ENCODE results near the gene PGLYRP2.
"Not testable (repeated sequence)": the region's sequence is repeated elsewhere in the genome, so short reads cannot be mapped to it uniquely, and the experiment has no call there.

The PGLYRP2 gene

GRCh38 chr19:15487038-15487437 is 7.7 kb upstream of the PGLYRP2 start:
- DNase-seq (ENCODE audit: low read depth in 2 of 2) = no peak

- not testable (repeated sequence) for DNase-seq (ENCODE audit: low read depth in 2 of 2)
Observed at GRCh38 chr19:15485768-15486167, 6.5 kb upstream of the PGLYRP2 start.

GRCh38 chr19:15480996-15481395 is 1.7 kb upstream of the PGLYRP2 start:
- not testable (repeated sequence) for DNase-seq (ENCODE audit: low read depth in 2 of 2)

- DNase-seq (ENCODE audit: low read depth in 2 of 2) = no peak
Observed at GRCh38 chr19:15476325-15476724, 3.0 kb downstream of the PGLYRP2 start.

GRCh38 chr19:15475611-15476010 is 3.7 kb downstream of the PGLYRP2 start:
- no peak for DNase-seq (ENCODE audit: low read depth in 2 of 2)

GRCh38 chr19:15475169-15475568 is 4.1 kb downstream of the PGLYRP2 start:
- DNase-seq (ENCODE audit: low read depth in 2 of 2) = no peak

GRCh38 chr19:15473821-15474220 is 5.5 kb downstream of the PGLYRP2 start:
- DNase-seq (ENCODE audit: low read depth in 2 of 2) = not testable (repeated sequence)

GRCh38 chr19:15471639-15472101 is 7.6 kb downstream of the PGLYRP2 start:
- DNase-seq (ENCODE audit: low read depth in 2 of 2) = no peak

GRCh38 chr19:15469513-15470297 is 9.6 kb downstream of the PGLYRP2 start:
- DNase-seq (ENCODE audit: low read depth in 2 of 2) = no peak

GRCh38 chr19:15468675-15469512 is 10.4 kb downstream of the PGLYRP2 start:
- DNase-seq (ENCODE audit: low read depth in 2 of 2) = no peak

- DNase-seq (ENCODE audit: low read depth in 2 of 2) = no peak
Observed at GRCh38 chr19:15467734-15468214, 11.5 kb downstream of the PGLYRP2 start.

- DNase-seq (ENCODE audit: low read depth in 2 of 2) = peak in 1 of 2 donors; percentile 62
Observed at GRCh38 chr19:15466851-15467733, 12.2 kb downstream of the PGLYRP2 start.

GRCh38 chr19:15464394-15465385 is 14.6 kb downstream of the PGLYRP2 start, which contains the start of gene RASAL3:
Gene RASAL3, minus strand, starts transcription at chr19:15464544. Its CDS starts 186 bp downstream, at chr19:15464358.
- DNase-seq (ENCODE audit: low read depth in 2 of 2) = peak; percentile 34 to 59

GRCh38 chr19:15463861-15464371 is 15.4 kb downstream of the PGLYRP2 start:
- DNase-seq (ENCODE audit: low read depth in 2 of 2) = peak; percentile 53 to 62

GRCh38 chr19:15461694-15462093 is 17.6 kb downstream of the PGLYRP2 start:
- DNase-seq (ENCODE audit: low read depth in 2 of 2) = no peak

- DNase-seq (ENCODE audit: low read depth in 2 of 2) = no peak
Observed at GRCh38 chr19:15457701-15458484, 21.4 kb downstream of the PGLYRP2 start.

- DNase-seq (ENCODE audit: low read depth in 2 of 2) = no peak
Observed at GRCh38 chr19:15456871-15457700, 22.2 kb downstream of the PGLYRP2 start.

- no peak for DNase-seq (ENCODE audit: low read depth in 2 of 2)
Observed at GRCh38 chr19:15456441-15456840, 22.9 kb downstream of the PGLYRP2 start.
